Activated gamma-delta T cell (primary cell): ENCODE results near the gene NLRP14.

Source experiments
- DNase-seq: peaks from one replicate; lab custom pipeline; 2025; lab: John Stamatoyannopoulos, UW

Gene NLRP14

DNA sequence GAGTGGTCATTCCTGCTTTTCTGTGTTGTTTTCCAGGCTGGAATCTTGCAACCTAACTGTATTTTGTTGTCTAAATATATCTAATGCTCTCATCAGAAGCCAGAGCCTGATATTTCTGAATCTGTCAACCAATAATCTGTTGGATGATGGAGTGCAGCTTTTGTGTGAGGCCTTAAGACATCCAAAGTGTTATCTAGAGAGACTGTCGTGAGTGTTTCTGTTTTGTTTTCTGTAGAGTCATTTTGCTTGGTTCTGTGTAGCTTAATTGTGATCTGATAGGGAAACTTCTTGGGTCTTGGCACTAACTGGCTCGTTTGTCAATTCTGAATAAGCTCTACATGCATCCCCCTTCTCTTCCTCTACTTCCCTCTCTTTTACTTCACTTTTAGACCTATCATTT, 37.4 kb downstream of the NLRP14 start:
- no peak for DNase-seq

DNA sequence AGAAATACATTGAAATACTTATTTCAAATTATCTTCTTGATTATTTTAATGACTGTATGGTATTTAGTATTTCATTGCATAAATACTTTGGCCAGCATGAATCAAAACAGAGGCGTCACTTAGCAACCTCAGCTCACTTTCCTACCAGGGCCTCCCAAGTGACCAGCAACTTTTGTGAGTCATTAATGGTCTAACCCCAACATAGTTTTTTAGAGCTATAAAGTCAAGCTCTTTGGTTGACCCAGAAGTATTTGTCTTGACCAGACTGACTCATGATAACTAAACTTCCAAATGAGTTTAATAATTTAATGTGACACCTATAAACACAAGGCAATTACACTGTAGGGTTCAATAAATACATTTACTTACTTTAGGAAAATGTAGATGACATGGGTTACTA, 40.6 kb downstream of the NLRP14 start:
- no peak for DNase-seq

GRCh38 chr11:7062534-7062933, 42.3 kb downstream of the NLRP14 start:
- DNase-seq, result no peak

GRCh38 chr11:7072401-7073028, 52.2 kb downstream of the NLRP14 start:
- no peak for DNase-seq

DNA sequence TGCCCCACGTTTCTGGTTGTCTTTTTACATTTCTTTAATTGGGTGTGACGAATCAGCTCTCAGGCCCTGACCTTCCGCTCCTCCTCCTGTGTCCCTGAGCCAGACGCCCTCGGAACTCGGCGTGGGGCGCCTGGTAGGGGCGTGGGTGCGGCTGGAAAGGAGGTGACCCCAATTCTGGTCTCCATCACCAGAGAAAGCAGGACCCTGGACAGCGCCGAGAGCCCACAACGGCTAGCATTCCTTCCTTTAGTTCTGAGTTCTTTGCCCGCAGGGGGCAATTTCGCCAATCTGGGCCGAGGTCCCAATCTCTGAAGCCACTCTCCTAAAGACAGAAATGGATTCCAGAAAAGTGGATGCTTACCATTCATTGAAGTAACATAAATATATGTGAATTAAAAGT, 56.8 kb downstream of the NLRP14 start:
- DNase-seq, result no peak

GRCh38 chr11:7079545-7080135, 59.4 kb downstream of the NLRP14 start:
- DNase-seq, result no peak

- no peak for DNase-seq
These were observed 60.6 kb downstream of the NLRP14 start for GRCh38 chr11:7080900-7081299.

GRCh38 chr11:7081441-7081840, 61.2 kb downstream of the NLRP14 start:
- no peak for DNase-seq

- no peak for DNase-seq
These were observed 68.6 kb downstream of the NLRP14 start, which contains the start of gene RBMXL2 for GRCh38 chr11:7088921-7089320. Gene RBMXL2, plus strand, starts transcription at chr11:7088998. Its CDS starts 123 bp downstream, at chr11:7089121.

DNA sequence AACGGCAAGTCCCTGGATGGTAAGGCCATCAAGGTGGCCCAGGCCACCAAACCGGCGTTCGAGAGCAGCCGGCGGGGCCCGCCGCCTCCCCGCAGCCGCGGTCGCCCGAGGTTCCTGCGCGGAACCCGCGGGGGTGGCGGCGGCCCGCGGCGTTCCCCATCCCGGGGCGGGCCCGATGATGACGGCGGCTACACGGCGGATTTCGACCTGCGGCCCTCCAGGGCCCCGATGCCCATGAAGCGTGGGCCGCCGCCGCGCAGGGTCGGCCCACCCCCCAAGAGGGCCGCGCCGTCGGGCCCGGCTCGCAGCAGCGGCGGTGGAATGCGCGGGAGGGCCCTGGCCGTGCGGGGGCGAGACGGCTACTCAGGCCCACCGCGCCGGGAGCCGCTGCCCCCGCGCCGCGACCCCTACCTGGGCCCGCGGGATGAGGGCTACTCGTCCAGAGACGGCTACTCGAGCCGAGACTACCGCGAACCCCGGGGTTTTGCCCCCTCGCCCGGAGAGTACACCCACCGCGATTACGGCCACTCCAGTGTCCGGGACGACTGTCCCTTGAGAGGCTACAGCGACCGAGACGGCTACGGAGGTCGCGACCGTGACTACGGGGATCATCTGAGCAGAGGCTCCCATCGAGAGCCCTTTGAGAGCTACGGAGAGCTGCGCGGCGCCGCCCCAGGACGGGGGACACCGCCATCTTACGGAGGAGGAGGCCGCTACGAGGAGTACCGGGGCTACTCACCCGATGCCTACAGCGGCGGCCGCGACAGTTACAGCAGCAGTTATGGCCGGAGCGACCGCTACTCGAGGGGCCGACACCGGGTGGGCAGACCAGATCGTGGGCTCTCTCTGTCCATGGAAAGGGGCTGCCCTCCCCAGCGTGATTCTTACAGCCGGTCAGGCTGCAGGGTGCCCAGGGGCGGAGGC, 69.3 kb downstream of the NLRP14 start:
- DNase-seq, result no peak

DNA sequence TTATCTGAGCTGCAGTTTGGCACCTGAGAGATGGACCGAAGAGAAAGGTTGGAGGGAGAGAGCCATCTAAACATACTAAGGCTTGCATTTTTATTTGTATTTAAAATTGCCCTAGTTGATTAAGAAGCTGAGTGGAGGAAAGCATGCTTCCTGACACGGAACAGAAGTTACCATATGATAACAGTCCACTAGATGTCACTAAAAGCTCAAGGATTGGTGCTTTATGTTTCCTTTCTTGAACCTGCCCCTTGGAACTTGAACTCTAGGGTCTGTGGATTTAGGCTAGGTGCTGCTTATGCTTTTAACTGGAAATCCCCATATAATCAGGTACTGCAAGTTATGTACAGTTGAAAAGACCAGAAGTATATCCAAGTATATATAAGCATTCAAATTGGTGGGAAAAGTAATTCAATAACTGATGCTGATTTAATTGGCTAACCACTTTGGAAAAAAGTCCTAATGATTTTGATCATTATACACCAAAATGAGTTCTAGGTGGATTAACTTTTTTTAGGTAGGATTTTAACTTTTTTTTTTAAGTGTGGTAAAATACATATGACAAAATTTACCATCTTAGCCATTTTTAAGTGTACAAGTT, 78.1 kb downstream of the NLRP14 start:
- DNase-seq, result no peak

- DNase-seq, result no peak
These were observed 95.5 kb downstream of the NLRP14 start for GRCh38 chr11:7115780-7116179.

GRCh38 chr11:7116370-7116769, 96.1 kb downstream of the NLRP14 start:
- DNase-seq, result no peak
